ENCODE results near the gene UNC79. TPM values are rescaled to one million over a fixed set of nuclear protein-coding genes. Genes with fewer than 3 reads are reported as not detected.

UNC79 gene
- total RNA-seq, 1 donor from 2014 or later = 0.10 TPM

GRCh38 chr14:93688239-93688666, 257.5 kb downstream of the UNC79 start:
- H3K36me3 Mint-ChIP-seq (ENCODE audit: low read depth) = no peaks in the 10 kb centered on the region
- H3K9me3 Mint-ChIP-seq (ENCODE audit: low read depth) = no peaks in the 10 kb centered on the region
- H3K4me1 Mint-ChIP-seq (ENCODE audit: low read depth) = no peaks in the 10 kb centered on the region
- no peak for DNase-seq (ENCODE audit: low spot score)
- peaks cover 26% of the 10 kb centered on the region for H3K27me3 Mint-ChIP-seq (ENCODE audit: low read depth)
- no peak overlapping the region for H3K27ac Mint-ChIP-seq (ENCODE audit: unreplicated experiment)
- H3K4me3 Mint-ChIP-seq (ENCODE audit: unreplicated experiment) = no peak overlapping the region
- TF ChIP-seq, protein P1, sequence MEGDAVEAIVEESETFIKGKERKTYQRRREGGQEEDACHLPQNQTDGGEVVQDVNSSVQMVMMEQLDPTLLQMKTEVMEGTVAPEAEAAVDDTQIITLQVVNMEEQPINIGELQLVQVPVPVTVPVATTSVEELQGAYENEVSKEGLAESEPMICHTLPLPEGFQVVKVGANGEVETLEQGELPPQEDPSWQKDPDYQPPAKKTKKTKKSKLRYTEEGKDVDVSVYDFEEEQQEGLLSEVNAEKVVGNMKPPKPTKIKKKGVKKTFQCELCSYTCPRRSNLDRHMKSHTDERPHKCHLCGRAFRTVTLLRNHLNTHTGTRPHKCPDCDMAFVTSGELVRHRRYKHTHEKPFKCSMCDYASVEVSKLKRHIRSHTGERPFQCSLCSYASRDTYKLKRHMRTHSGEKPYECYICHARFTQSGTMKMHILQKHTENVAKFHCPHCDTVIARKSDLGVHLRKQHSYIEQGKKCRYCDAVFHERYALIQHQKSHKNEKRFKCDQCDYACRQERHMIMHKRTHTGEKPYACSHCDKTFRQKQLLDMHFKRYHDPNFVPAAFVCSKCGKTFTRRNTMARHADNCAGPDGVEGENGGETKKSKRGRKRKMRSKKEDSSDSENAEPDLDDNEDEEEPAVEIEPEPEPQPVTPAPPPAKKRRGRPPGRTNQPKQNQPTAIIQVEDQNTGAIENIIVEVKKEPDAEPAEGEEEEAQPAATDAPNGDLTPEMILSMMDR (IDR thresholded peaks at IDR 0.05) = no peak

DNA sequence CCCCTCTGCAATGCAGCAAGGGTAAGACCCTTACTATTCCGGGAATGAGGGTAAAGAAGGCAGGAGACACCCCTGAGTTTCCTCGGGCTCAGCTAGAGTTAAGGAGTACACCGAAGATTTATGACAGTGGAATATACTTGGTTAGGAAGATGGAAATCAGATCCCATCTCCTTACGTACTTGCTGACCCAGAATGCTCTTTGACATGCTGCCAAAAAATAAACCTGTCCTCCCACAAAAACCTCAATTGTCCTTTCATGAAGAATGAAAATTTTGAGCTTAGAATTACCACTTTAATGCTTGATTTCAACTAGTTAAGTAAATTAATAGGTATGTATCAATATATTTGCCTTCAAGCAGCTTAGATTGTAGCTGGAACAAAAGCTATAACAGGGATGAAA, 258.1 kb downstream of the UNC79 start:
- H3K36me3 Mint-ChIP-seq (ENCODE audit: low read depth) = no peaks in the 10 kb centered on the region
- no peak for DNase-seq (ENCODE audit: low spot score)

DNA sequence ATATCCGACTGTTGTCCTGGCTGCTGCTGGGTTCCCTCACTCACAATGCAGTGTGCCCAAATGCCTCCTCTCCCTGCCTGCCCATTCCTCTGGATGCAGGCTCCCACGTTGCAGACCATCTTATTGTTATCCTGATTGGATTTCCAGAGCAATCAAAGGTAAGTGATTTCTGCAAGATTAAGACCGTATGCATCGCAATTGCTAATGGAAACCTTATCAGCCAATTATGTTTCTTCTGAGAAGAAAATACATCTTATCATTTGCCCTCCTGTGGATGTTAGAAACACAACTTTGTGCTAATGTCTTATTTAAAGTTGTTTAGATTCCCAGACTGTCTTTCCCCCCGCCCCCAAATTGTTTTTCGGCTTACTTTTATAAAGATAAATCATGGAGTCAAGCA, 259.4 kb downstream of the UNC79 start:
- no peak for DNase-seq (ENCODE audit: low spot score)
- Mint-ChIP-seq H3K4me1 (ENCODE audit: low read depth) (no peaks in the 10 kb centered on the region), H3K9me3 (ENCODE audit: low read depth) (no peaks in the 10 kb centered on the region), H3K36me3 (ENCODE audit: low read depth) (no peaks in the 10 kb centered on the region), H3K27ac (ENCODE audit: unreplicated experiment) (no peak overlapping the region), H3K27me3 (ENCODE audit: low read depth) (peaks cover 24% of the 10 kb centered on the region), H3K4me3 (ENCODE audit: unreplicated experiment) (no peak overlapping the region)
- TF ChIP-seq, protein P1 (IDR thresholded peaks at IDR 0.05) = no peak

More for the DNA sequence above, 258.1 kb downstream of the UNC79 start:
- H3K4me1 Mint-ChIP-seq (ENCODE audit: low read depth) = no peaks in the 10 kb centered on the region
- no peak overlapping the region for H3K4me3 Mint-ChIP-seq (ENCODE audit: unreplicated experiment)
- peaks cover 26% of the 10 kb centered on the region for H3K27me3 Mint-ChIP-seq (ENCODE audit: low read depth)
- no peaks in the 10 kb centered on the region for H3K9me3 Mint-ChIP-seq (ENCODE audit: low read depth)
- TF ChIP-seq, protein P1 (IDR thresholded peaks at IDR 0.05) = no peak
- no peak overlapping the region for H3K27ac Mint-ChIP-seq (ENCODE audit: unreplicated experiment)

DNA sequence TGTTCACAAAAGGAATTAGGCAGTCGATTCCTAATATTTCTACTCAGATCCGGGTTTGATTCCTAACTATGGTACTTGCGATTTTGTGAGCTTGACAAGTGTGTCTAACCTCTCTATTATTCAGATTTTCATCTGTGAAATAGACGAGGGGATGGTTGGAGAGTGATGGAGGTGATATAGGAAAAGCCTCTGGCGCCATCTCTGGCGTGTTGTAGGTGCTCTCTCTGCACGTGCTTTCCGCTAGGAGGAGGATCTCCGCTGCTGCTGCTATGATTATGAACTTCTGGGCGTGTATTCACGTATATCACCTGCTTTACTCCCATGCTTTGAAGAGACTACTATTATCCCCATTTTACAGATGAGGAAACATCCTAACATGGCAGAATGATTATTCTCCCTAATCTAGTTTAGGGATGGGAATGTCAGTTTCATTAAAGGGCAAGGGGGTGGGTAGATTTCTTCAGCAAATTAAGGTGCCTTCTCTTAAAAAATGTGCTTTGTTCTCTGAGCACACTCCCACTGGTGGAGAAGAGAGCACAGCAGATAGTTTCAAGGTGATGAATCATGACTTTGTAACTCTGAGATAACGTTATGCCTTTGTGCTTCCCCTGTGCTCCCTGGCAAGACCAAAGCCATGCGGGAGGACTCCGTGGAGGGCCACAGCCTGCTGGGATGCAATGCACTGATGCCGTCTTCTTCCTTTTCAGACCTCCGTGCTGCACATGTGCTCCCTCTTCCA, 260.5 kb downstream of the UNC79 start:
- TF ChIP-seq, protein P1 (IDR thresholded peaks at IDR 0.05) = no peak
- no peak for DNase-seq (ENCODE audit: low spot score)
- H3K4me3 Mint-ChIP-seq (ENCODE audit: unreplicated experiment) = no peak overlapping the region
- no peak overlapping the region for H3K27ac Mint-ChIP-seq (ENCODE audit: unreplicated experiment)
- peaks cover 21% of the 10 kb centered on the region for H3K27me3 Mint-ChIP-seq (ENCODE audit: low read depth)
- no peaks in the 10 kb centered on the region for H3K9me3 Mint-ChIP-seq (ENCODE audit: low read depth)
- no peaks in the 10 kb centered on the region for H3K36me3 Mint-ChIP-seq (ENCODE audit: low read depth)
- H3K4me1 Mint-ChIP-seq (ENCODE audit: low read depth) = no peaks in the 10 kb centered on the region

GRCh38 chr14:93693914-93694313, 263.2 kb downstream of the UNC79 start:
- Mint-ChIP-seq H3K9me3 (ENCODE audit: low read depth) (peaks cover 9% of the 10 kb centered on the region), H3K36me3 (ENCODE audit: low read depth) (peaks cover 1% of the 10 kb centered on the region), H3K4me1 (ENCODE audit: low read depth) (no peaks in the 10 kb centered on the region), H3K4me3 (ENCODE audit: unreplicated experiment) (no peak overlapping the region), H3K27ac (ENCODE audit: unreplicated experiment) (no peak overlapping the region), H3K27me3 (ENCODE audit: low read depth) (peaks cover 5% of the 10 kb centered on the region)
- TF ChIP-seq, protein P1 (IDR thresholded peaks at IDR 0.05) = no peak
- DNase-seq (ENCODE audit: low spot score) = no peak

Data from chondrocyte (in vitro differentiated cells).